Coronary artery (tissue), 2 donors: ENCODE data around the gene SHD.

Experiments
- DNase-seq: peaks from one replicate; pipeline ENCODE4 v3.0.0-alpha.2; 2017; ENCODE audit warnings: low spot score
- H3K27ac ChIP-seq, 2 donors: fragments of 200-600 bp; sonication (generic); one replicate each; pipeline ENCODE4 v1.5.1; 2016 to 2019
- H3K4me3 ChIP-seq: fragments of 200-600 bp; sonication (generic); 2 replicates; pipeline ENCODE4 v1.5.1; 2016; ENCODE audit warnings: mild to moderate bottlenecking, moderate library complexity
- TF ChIP-seq, protein P1 (sequence below): fragments of 200-600 bp; sonication (generic); IDR thresholded peaks from one replicate; pipeline ENCODE4 v1.5.1; 2019; ENCODE audit warnings: antibody characterized with exemption

SHD gene

GRCh38 chr19:4304538-4305256 lies 25.6 kb downstream of the SHD start, which contains the start of gene FSD1:
TSS of gene FSD1 (plus strand) at chr19:4304598. CDS start at chr19:4304747, 149 bp downstream.
- no peak for DNase-seq
- Histone ChIP-seq H3K27ac (no peak within 1 kb of the TSS), H3K4me3 (peak within 1 kb of the TSS; percentile 63)
- TF ChIP-seq, protein P1, sequence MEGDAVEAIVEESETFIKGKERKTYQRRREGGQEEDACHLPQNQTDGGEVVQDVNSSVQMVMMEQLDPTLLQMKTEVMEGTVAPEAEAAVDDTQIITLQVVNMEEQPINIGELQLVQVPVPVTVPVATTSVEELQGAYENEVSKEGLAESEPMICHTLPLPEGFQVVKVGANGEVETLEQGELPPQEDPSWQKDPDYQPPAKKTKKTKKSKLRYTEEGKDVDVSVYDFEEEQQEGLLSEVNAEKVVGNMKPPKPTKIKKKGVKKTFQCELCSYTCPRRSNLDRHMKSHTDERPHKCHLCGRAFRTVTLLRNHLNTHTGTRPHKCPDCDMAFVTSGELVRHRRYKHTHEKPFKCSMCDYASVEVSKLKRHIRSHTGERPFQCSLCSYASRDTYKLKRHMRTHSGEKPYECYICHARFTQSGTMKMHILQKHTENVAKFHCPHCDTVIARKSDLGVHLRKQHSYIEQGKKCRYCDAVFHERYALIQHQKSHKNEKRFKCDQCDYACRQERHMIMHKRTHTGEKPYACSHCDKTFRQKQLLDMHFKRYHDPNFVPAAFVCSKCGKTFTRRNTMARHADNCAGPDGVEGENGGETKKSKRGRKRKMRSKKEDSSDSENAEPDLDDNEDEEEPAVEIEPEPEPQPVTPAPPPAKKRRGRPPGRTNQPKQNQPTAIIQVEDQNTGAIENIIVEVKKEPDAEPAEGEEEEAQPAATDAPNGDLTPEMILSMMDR, result no peak

- H3K4me3 ChIP-seq, result no peak overlapping the region
- DNase-seq, result no peak
- no peak overlapping the region for H3K27ac ChIP-seq
- TF ChIP-seq, protein P1, result no peak
Observed at GRCh38 chr19:4305257-4305612, 26.2 kb downstream of the SHD start.

DNA sequence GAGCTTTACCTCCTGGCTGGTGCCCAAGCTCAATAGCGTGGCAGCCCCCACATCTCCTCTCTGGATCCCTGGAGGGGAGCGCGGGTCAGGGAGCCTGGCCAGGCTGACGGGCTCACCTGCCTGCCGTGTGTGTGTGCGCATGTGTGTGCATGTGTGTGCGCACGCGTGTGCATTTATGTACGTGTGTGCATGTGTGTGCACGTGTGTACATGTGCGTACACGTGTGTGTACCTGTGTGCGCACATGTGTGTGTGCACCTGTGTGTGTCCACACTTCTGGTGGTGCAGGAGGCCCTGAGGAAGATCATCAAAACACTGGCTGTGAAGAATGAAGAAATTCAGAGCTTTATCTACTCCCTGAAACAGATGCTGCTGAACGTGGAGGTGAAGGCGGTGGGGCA lies 26.6 kb downstream of the SHD start:
- H3K4me3 ChIP-seq, result no peak overlapping the region
- TF ChIP-seq, protein P1, result no peak
- DNase-seq, result no peak
- H3K27ac ChIP-seq, result no peak overlapping the region

GRCh38 chr19:4310247-4311121 lies 31.4 kb downstream of the SHD start:
- no peak for DNase-seq
- TF ChIP-seq, protein P1, result no peak
- no peak overlapping the region for H3K27ac ChIP-seq
- no peak overlapping the region for H3K4me3 ChIP-seq

DNA sequence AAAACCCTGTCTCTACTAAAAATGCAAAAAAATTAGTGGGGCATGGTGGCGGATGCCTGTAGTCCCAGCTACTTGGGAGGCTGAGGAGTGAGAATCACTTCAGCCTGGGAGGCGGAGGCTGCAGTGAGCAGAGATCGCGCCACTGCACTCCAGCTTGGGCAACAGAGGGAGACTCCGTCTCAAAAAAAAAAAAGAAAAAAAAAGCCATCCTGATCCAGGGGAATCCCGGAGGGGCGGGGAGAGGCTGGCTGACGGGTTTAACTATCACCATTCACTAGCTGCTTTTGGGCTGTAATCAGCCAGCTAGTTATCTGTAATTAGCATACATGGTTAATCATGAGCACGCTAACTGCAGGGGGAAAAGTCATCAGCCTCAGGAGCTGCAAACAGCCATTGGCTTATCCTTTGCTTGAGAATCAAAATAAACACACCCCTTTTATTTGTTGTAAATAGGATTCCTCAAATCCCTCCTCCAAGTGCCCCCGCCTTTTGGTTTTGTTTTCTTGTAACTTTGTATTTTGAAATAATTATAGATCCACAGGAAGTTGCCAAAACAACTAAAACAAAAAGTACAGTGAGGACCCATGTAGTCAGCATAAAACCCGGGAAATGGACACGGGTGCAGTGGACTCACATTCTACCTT lies 34.9 kb downstream of the SHD start:
- Histone ChIP-seq H3K4me3 (no peak overlapping the region), H3K27ac (no peak overlapping the region)
- no peak for DNase-seq
- TF ChIP-seq, protein P1, result no peak

GRCh38 chr19:4316956-4317355 lies 37.9 kb downstream of the SHD start:
- TF ChIP-seq, protein P1, result no peak
- no peak for DNase-seq
- Histone ChIP-seq H3K27ac (no peak overlapping the region), H3K4me3 (no peak overlapping the region)
